ENCODE data around the gene ZNF529.

The ZNF529 gene

DNA sequence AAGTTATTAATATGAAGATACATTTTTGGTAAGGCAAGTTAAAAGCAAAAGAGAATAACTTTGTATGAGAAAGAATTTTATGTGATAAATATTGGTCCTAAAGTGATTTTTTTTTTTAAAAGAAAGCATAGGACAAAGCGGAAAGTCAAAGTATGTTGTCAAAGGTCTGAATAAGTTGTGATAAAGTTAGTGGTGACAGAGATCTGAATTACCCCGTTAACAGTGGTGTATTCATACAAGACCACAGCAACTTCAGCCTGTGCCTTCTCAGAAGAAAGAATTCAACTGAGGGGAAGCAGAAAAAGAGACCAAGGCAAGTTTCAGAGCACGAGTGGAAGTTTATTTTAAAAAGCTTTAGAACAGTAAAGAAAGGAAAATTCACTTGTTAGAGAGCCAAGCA is 64.8 kb downstream of the ZNF529 start:
- no peak for DNase-seq

DNA sequence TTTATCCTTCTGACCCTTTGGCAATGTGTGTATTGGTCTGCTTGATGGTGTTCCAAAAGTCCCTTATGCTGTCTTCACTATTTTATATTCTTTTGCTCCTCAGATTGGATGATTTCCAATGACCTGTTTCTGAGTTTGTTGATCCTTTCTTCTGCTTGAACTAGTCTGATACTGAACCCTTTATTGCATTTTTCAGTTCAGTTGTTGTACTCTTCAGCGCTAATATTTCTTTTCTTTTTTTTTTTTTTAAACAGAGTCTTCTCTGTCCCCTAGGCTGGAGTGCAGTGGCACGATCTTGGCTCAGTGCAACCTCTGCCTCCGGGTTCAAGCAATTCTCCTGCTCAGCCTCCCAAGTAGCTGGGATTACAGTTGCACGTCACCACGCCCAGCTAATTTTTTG is 71.1 kb downstream of the ZNF529 start:
- DNase-seq: no peak

DNA sequence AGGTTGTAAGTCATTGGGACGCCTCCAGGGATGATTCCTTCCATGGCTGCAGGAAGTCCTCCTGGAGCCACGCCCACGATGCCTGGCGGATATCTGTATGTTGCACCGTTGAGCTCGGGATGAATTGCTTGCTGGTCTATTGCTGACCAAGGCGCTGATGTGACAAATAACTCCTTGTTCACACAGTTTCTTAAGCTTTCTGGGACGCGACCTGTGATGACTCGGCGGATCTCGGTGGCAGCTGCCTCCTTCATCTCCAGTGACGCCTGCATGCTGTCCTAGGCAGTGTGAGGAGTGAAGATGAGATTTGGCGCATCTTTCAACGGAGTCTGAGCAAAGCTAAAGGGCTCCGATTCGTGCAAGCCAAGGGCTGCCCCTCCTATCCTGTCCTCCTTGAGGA is 76.1 kb downstream of the ZNF529 start:
- DNase-seq: no peak
